C4-2B (cell line): Measurements from ENCODE around the gene CHI3L1.

Source experiments
- CTCF ChIP-seq: fragments of 450-650 bp; conservative IDR thresholded peaks from 2 replicates; pipeline ENCODE4 v1.5.1; 2017; ENCODE audit warnings: mild to moderate bottlenecking
- ZFX ChIP-seq: fragments of 450-650 bp; IDR thresholded peaks from 2 replicates; pipeline ENCODE4 v1.6.1; 2017

- TF ChIP-seq CTCF (no peak), ZFX (no peak)
Measured at GRCh38 chr1:203200916-203201315, 14.4 kb upstream of the CHI3L1 start.
